Endothelial cell of umbilical vein (primary cell): ENCODE data around the gene RSRC1. TPM values are rescaled to one million over a fixed set of nuclear protein-coding genes. Genes with fewer than 3 reads are reported as not detected.

ENCODE experiments used
- BruUV-seq: library from RNA; stranded (reverse); fragments of 400-500 nt; replicated peaks from 2 replicates; lab custom pipeline; 2021; lab: Mats Ljungman, UMichigan
- CTCF ChIA-PET: fragments of 300-600, 350-600 bp; sonication (Branson Sonifier 250); formaldehyde crosslinking; loops from one replicate; lab custom pipeline; 2021; ENCODE audit warnings: antibody characterized with exemption, inconsistent platforms; lab: Charles Lee
- POLR2A ChIA-PET: fragments of 300-600, 350-600 bp; sonication (Branson Sonifier 250); formaldehyde crosslinking; loops from one replicate; lab custom pipeline; 2021; ENCODE audit warnings: antibody characterized with exemption, inconsistent platforms; lab: Charles Lee
- DNase-seq: peaks from one replicate; pipeline ENCODE4 v3.0.0-alpha.2; 2011; ENCODE audit warnings: low read depth, low spot score
- FAIRE-seq: peaks from 2 replicates; lab custom pipeline; 2011; peaks lifted over from hg19 to GRCh38; lab: Jason Lieb, UNC
- H2AFZ ChIP-seq: 2 replicates; pipeline ENCODE4 v1.6.0; 2012; ENCODE audit warnings: low read depth, low read length, control low read depth, inconsistent platforms
- H3K27ac ChIP-seq: 2 replicates; pipeline ENCODE4 v1.5.1; 2011; ENCODE audit warnings: low read depth, mild to moderate bottlenecking, control low read depth, low read length, moderate library complexity; ENCODE audit not compliant: insufficient read depth
- H3K27me3 ChIP-seq, 2 experiments: 2 replicates each; pipeline versions ENCODE4 v1.6.0 to v1.6.1; 2011; ENCODE audit warnings: low read length in 2 of 2, mixed read lengths in 1 of 2; ENCODE audit not compliant: control insufficient read depth in 2 of 2, insufficient read depth in 2 of 2
- H3K36me3 ChIP-seq, 2 experiments: 2 replicates in 1 of 2; 3 replicates in 1 of 2; pipeline ENCODE4 v1.5.1; 2011; ENCODE audit warnings: low read length in 2 of 2, mild to moderate bottlenecking in 1 of 2, moderate library complexity in 1 of 2; ENCODE audit not compliant: control insufficient read depth in 2 of 2, insufficient read depth in 2 of 2; ENCODE audit errors: extremely low read depth in 1 of 2
- H3K4me1 ChIP-seq: 3 replicates; pipeline ENCODE4 v1.5.1; 2011; ENCODE audit warnings: mild to moderate bottlenecking, low read length; ENCODE audit not compliant: control insufficient read depth, insufficient read depth; ENCODE audit errors: extremely low read depth
- H3K4me2 ChIP-seq: 2 replicates; pipeline ENCODE4 v1.6.1; 2011; ENCODE audit warnings: low read length, control low read depth, mixed read lengths; ENCODE audit not compliant: insufficient read depth
- H3K4me3 ChIP-seq, 3 experiments: fragments of 200-600 bp in 1 of 3; sonication (generic), shearing (Covaris generic) in 1 of 3; replicated peaks in 1 of 3; 2 replicates each; pipeline ENCODE4 v1.5.1; 2011 to 2016; ENCODE audit warnings: control low read depth in 3 of 3, low read length in 3 of 3, mild to moderate bottlenecking in 2 of 3, inconsistent platforms in 1 of 3, low read depth in 1 of 3, moderate library complexity in 1 of 3; ENCODE audit not compliant: insufficient read depth in 1 of 3
- H3K79me2 ChIP-seq: 2 replicates; pipeline ENCODE4 v1.6.0; 2012; ENCODE audit warnings: low read length, inconsistent platforms; ENCODE audit not compliant: control insufficient read depth, insufficient read depth
- H3K9ac ChIP-seq: replicated peaks from 2 replicates; pipeline ENCODE3; 2011; ENCODE audit warnings: low read length, control low read depth; ENCODE audit not compliant: insufficient read depth; ENCODE audit errors: extremely low read depth
- H3K9me1 ChIP-seq: replicated peaks from 3 replicates; pipeline ENCODE4 v1.6.0; 2011; ENCODE audit warnings: mild to moderate bottlenecking, low read length; ENCODE audit not compliant: control insufficient read depth, insufficient read depth; ENCODE audit errors: extremely low read depth
- H3K9me3 ChIP-seq: replicated peaks from 2 replicates; pipeline ENCODE4 v1.5.1; 2012; ENCODE audit warnings: low read length, inconsistent platforms; ENCODE audit not compliant: control insufficient read depth, insufficient read depth
- H4K20me1 ChIP-seq: replicated peaks from 2 replicates; pipeline ENCODE3; 2011; ENCODE audit warnings: mild to moderate bottlenecking, low read length; ENCODE audit not compliant: control insufficient read depth, insufficient read depth; ENCODE audit errors: extremely low read depth
- CTCF ChIP-seq, 2 donors: IDR thresholded peaks; 1 replicate in 1 of 2; 2 replicates in 1 of 2; pipeline ENCODE4 v1.5.1; 2011; ENCODE audit warnings: low read length in 2 of 2, mild to moderate bottlenecking in 2 of 2, moderate library complexity in 2 of 2, control low read depth in 1 of 2, inconsistent platforms in 1 of 2, low read depth in 1 of 2; ENCODE audit not compliant: insufficient read depth in 1 of 2; ENCODE audit errors: extremely low read depth in 1 of 2
- EZH2 ChIP-seq: IDR thresholded peaks from 2 replicates; pipeline ENCODE4 v1.6.1; 2012; ENCODE audit warnings: borderline replicate concordance, low read depth, mild to moderate bottlenecking, moderate library complexity, low read length, inconsistent platforms; ENCODE audit not compliant: severe bottlenecking
- FOS ChIP-seq: IDR thresholded peaks from 2 replicates; pipeline ENCODE4 v1.6.1; 2011; ENCODE audit warnings: mild to moderate bottlenecking, low read length, moderate library complexity, borderline replicate concordance; ENCODE audit not compliant: insufficient read depth
- GATA2 ChIP-seq: IDR thresholded peaks from 2 replicates; pipeline ENCODE4 v1.7.0; 2011; ENCODE audit warnings: low read depth, mild to moderate bottlenecking, moderate library complexity, mixed read lengths, low read length; ENCODE audit not compliant: insufficient read length, insufficient read depth
- JUN ChIP-seq: IDR thresholded peaks from 2 replicates; pipeline ENCODE4 v1.6.1; 2011; ENCODE audit warnings: borderline replicate concordance, low read depth; ENCODE audit not compliant: insufficient read length, insufficient read depth
- MAX ChIP-seq: IDR thresholded peaks from 2 replicates; pipeline ENCODE4 v1.6.1; 2011; ENCODE audit not compliant: insufficient read depth, insufficient read length
- MYC ChIP-seq: IDR thresholded peaks from one replicate; pipeline ENCODE4 v1.6.1; 2011; ENCODE audit warnings: mild to moderate bottlenecking, low read depth, low read length
- POLR2A ChIP-seq: IDR thresholded peaks from 2 replicates; pipeline ENCODE4 v1.6.1; 2012; ENCODE audit warnings: low read depth, mild to moderate bottlenecking, control low read depth, low read length
- POLR2AphosphoS5 ChIP-seq: IDR thresholded peaks from 2 replicates; pipeline ENCODE4 v1.6.1; 2012; ENCODE audit warnings: low read depth, mild to moderate bottlenecking, control low read depth, low read length, moderate library complexity; ENCODE audit not compliant: insufficient read depth
- dilution Hi-C: fragments of 300-500 bp; cut with MboI; formaldehyde crosslinking; loops from one replicate; pipeline ENCODE4 v1.15.0; 2019; ENCODE audit warnings: low sequenced_read_pairs; ENCODE audit not compliant: extremely low pct_ligation_motif_present
- intact Hi-C: fragments of 100-400 bp; cut with micrococcal nuclease; formaldehyde crosslinking; loops from one replicate; pipeline ENCODE4 v1.10.0; 2022
- polyA plus RNA-seq, 4 experiments: library from polyadenylated mRNA; depleted of rRNA in 3 of 4; stranded (reverse) in 3 of 4; unstranded in 1 of 4; fragments of >200 nt; gene quantifications; 2 replicates each; pipeline versions ENCODE4 v1.2.1 to v1.2.3, GENCODE V29; 2011 to 2012; ENCODE audit warnings: missing spikeins in 1 of 4
- total RNA-seq: library from RNA; stranded (reverse); gene quantifications from 2 replicates; pipeline ENCODE4 v1.2.3, GENCODE V29; 2021

Gene RSRC1
- total and polyA plus RNA-seq, 2 donors (not counting 3 experiments of a cell fraction or from before 2014, with no cell fraction given): 1.8 to 25.4 TPM

GRCh38 chr3:158404131-158404718 is 294.3 kb downstream of the RSRC1 start:
- H4K20me1 ChIP-seq: no peaks in the 10 kb centered on the region
- H3K27ac ChIP-seq: no peak overlapping the region
- H3K9me1 ChIP-seq: no peaks in the 10 kb centered on the region
- ChIA-PET POLR2A (no interaction called here), CTCF (interaction anchor here (1.4 to 1.5 kb wide), 3 partner anchors 11 to 48 kb away, joined by 3 read pairs; no protein-coding TSS in a partner anchor)
- H3K4me2 ChIP-seq: no peak overlapping the region
- H3K9me3 ChIP-seq: no peaks in the 10 kb centered on the region
- dilution Hi-C loops (no loop called here), intact Hi-C loops (no loop called here)
- no peaks in the 10 kb centered on the region for H3K79me2 ChIP-seq
- no peaks in the 10 kb centered on the region for H3K36me3 ChIP-seq
- H2AFZ ChIP-seq: no peak overlapping the region
- no TSS peak for BruUV-seq
- no peak for TF ChIP-seq MYC
- no peak for TF ChIP-seq GATA2
- TF ChIP-seq POLR2A: no peak
- TF ChIP-seq FOS: no peak
- no peak for TF ChIP-seq EZH2
- TF ChIP-seq POLR2AphosphoS5: no peak
- no peak for TF ChIP-seq JUN
- TF ChIP-seq MAX: no peak
- no peak for TF ChIP-seq CTCF (IDR thresholded peaks at IDR 0.05; ENCODE audit: extremely low read depth in 1 of 2, insufficient read depth in 1 of 2, low read depth in 1 of 2, low read length in 2 of 2)
- H3K4me3 ChIP-seq: no peak overlapping the region
- FAIRE-seq (no peak), DNase-seq (no peak)
- no peak overlapping the region for H3K9ac ChIP-seq
- no peaks in the 10 kb centered on the region for H3K27me3 ChIP-seq
- H3K4me1 ChIP-seq: no peaks in the 10 kb centered on the region
